Tibial artery (tissue), 4 donors: ENCODE data around the gene CHST11.

Experiments used
- DNase-seq, 2 donors: peaks; one replicate each; pipeline ENCODE4 v3.0.0-alpha.2; 2019
- H3K27ac ChIP-seq, 2 donors: fragments of 200-600 bp; sonication (generic) in 1 of 2; 1 replicate in 1 of 2; 2 replicates in 1 of 2; pipeline ENCODE4 v1.5.1; 2018 to 2019; ENCODE audit warnings: mild to moderate bottlenecking in 1 of 2
- H3K27me3 ChIP-seq, 2 donors: fragments of 200-600 bp; sonication (generic) in 1 of 2; one replicate each; pipeline versions ENCODE4 v1.5.1 to v1.6.0; 2016 to 2019
- H3K36me3 ChIP-seq, 3 donors: fragments of 200-600 bp; sonication (generic) in 2 of 3; one replicate each; pipeline ENCODE4 v1.5.1; 2016 to 2019; ENCODE audit warnings: mild to moderate bottlenecking in 2 of 3
- H3K4me1 ChIP-seq, 4 donors: fragments of 200-600 bp; sonication (generic) in 2 of 4; 1 replicate in 3 of 4; 2 replicates in 1 of 4; pipeline ENCODE4 v1.5.1; 2016 to 2019
- H3K4me3 ChIP-seq, 2 donors: fragments of 200-600 bp; sonication (generic) in 1 of 2; 1 replicate in 1 of 2; 2 replicates in 1 of 2; pipeline ENCODE4 v1.5.1; 2018 to 2019; ENCODE audit warnings: mild to moderate bottlenecking in 2 of 2
- H3K9me3 ChIP-seq, 3 donors: fragments of 200-600 bp; sonication (generic) in 1 of 3; one replicate each; pipeline ENCODE4 v1.5.1; 2016 to 2019
- CTCF ChIP-seq, 2 experiments: fragments of 200-600 bp in 1 of 2; fragments of 450-650 bp in 1 of 2; IDR thresholded peaks; one replicate each; pipeline ENCODE4 v1.5.1; 2017 to 2019; ENCODE audit warnings: antibody characterized with exemption in 2 of 2, mild to moderate bottlenecking in 1 of 2, moderate library complexity in 1 of 2
- intact Hi-C: fragments of 100-400 bp; cut with DNase I; formaldehyde crosslinking; loops from one replicate; pipeline ENCODE4 v1.15.0; 2023; ENCODE audit warnings: low total_unique reads

The CHST11 gene

GRCh38 chr12:104772336-104772735 is 315.6 kb downstream of the CHST11 start:
- Histone ChIP-seq H3K36me3 (peaks cover 0 to 4% (median 0%) of the 10 kb centered on the region in 3 donors), H3K4me1 (no peaks in the 10 kb centered on the region), H3K27ac (no peak overlapping the region), H3K4me3 (no peak overlapping the region), H3K27me3 (no peaks in the 10 kb centered on the region), H3K9me3 (peaks cover 0 to 22% (median 19%) of the 10 kb centered on the region in 3 donors)
- intact Hi-C loops = no loop called here
- no peak for TF ChIP-seq CTCF (IDR thresholded peaks at IDR 0.05)
- DNase-seq = no peak

DNA sequence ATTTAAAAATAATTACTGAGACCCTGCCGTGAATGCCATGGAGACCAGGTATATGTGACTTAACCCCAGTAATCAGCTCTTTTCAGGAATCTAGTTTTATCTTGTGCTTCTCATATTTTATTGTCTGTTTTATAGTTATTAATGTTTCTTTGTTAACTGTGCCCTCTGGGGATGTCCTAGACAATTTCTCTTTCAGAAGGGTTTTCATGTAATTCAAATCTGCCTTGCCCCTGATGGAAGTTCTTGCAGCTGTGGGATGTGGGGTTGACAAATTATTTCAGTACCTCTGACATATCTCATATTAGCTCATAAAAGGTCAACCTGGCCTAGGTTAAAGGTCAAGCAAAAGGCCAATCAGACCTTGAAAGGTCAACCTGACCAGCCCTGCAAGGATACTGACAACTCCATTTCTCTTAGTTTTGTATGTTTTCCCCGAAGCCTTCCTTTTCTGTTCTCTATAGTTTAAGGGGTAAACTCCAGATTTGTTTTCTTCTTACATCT is 319.0 kb downstream of the CHST11 start:
- Histone ChIP-seq H3K4me3 (no peak overlapping the region), H3K36me3 (peaks cover 0 to 4% (median 0%) of the 10 kb centered on the region in 3 donors), H3K27ac (no peak overlapping the region), H3K27me3 (no peaks in the 10 kb centered on the region), H3K9me3 (peaks cover 0 to 22% (median 19%) of the 10 kb centered on the region in 3 donors), H3K4me1 (no peaks in the 10 kb centered on the region)
- TF ChIP-seq CTCF (IDR thresholded peaks at IDR 0.05) = no peak
- no peak for DNase-seq
- intact Hi-C loops = no loop called here

GRCh38 chr12:104779134-104779533 is 322.4 kb downstream of the CHST11 start:
- Histone ChIP-seq H3K9me3 (no peaks in the 10 kb centered on the region), H3K27me3 (no peaks in the 10 kb centered on the region), H3K4me3 (no peak overlapping the region), H3K4me1 (no peaks in the 10 kb centered on the region), H3K27ac (no peak overlapping the region), H3K36me3 (no peaks in the 10 kb centered on the region)
- intact Hi-C loops = no loop called here
- no peak for DNase-seq
- TF ChIP-seq CTCF (IDR thresholded peaks at IDR 0.05) = no peak

- Histone ChIP-seq H3K4me3 (no peak overlapping the region), H3K27ac (no peak overlapping the region), H3K36me3 (no peaks in the 10 kb centered on the region), H3K4me1 (no peaks in the 10 kb centered on the region), H3K27me3 (no peaks in the 10 kb centered on the region), H3K9me3 (no peaks in the 10 kb centered on the region)
- intact Hi-C loops = no loop called here
- TF ChIP-seq CTCF (IDR thresholded peaks at IDR 0.05) = no peak
- no peak for DNase-seq
These were observed 325.5 kb downstream of the CHST11 start for GRCh38 chr12:104782296-104782695.

- no peaks in the 10 kb centered on the region for H3K27me3 ChIP-seq
- H3K9me3 ChIP-seq = no peaks in the 10 kb centered on the region
- intact Hi-C loops = no loop called here
- no peaks in the 10 kb centered on the region for H3K36me3 ChIP-seq
- no peak for DNase-seq
- H3K4me3 ChIP-seq = no peak overlapping the region
- TF ChIP-seq CTCF (IDR thresholded peaks at IDR 0.05) = no peak
- H3K4me1 ChIP-seq = no peaks in the 10 kb centered on the region
- H3K27ac ChIP-seq = no peak overlapping the region
These were observed 327.8 kb downstream of the CHST11 start for GRCh38 chr12:104784592-104784991.

DNA sequence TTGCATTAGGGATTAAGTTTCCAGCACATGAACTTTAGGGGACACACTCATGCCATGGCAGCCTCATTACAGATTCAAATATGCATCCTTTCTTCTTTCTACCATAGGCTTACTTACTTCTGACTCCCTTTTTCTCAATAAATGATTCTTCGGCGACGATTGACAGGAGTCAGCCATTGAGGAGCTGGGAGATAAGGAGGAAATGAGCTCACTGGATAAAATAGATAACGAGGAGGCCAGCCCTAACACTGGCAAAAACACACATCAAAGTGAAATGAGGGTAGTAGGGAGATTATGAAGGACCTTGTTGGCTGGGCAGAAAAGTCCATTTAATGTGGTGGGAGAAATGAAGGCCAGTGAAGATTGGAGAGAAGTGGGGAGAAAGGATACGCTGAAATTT is 329.1 kb downstream of the CHST11 start:
- no peak for TF ChIP-seq CTCF (IDR thresholded peaks at IDR 0.05)
- DNase-seq = no peak
- Histone ChIP-seq H3K36me3 (no peaks in the 10 kb centered on the region), H3K4me3 (no peak overlapping the region), H3K9me3 (no peaks in the 10 kb centered on the region), H3K27me3 (no peaks in the 10 kb centered on the region), H3K27ac (no peak overlapping the region), H3K4me1 (no peaks in the 10 kb centered on the region)
- intact Hi-C loops = no loop called here
